MV-4-11 (cell line): ENCODE results near the gene TSPAN18.
A peak's percentile ranks its signal among the peaks of the same experiment; 100 is the strongest.

Source experiments
- DNase-seq: peaks from one replicate; lab custom pipeline; 2025; lab: John Stamatoyannopoulos, UW

The TSPAN18 gene

GRCh38 chr11:44823868-44824267 is 97.1 kb downstream of the TSPAN18 start:
- DNase-seq: no peak

- DNase-seq: no peak
Measured at GRCh38 chr11:44824300-44824704, 97.5 kb downstream of the TSPAN18 start.

- no peak for DNase-seq
Measured at GRCh38 chr11:44825058-44825785, 98.5 kb downstream of the TSPAN18 start.

GRCh38 chr11:44826922-44827643 is 100.3 kb downstream of the TSPAN18 start:
- DNase-seq: no peak

GRCh38 chr11:44828296-44828695 is 101.5 kb downstream of the TSPAN18 start:
- no peak for DNase-seq

GRCh38 chr11:44829838-44830237 is 103.1 kb downstream of the TSPAN18 start:
- peak; percentile 60 for DNase-seq

- peak; percentile 25 for DNase-seq
Measured at GRCh38 chr11:44831605-44832394, 105.0 kb downstream of the TSPAN18 start.

GRCh38 chr11:44832452-44832851 is 105.7 kb downstream of the TSPAN18 start:
- DNase-seq: no peak

GRCh38 chr11:44833221-44833876 is 106.6 kb downstream of the TSPAN18 start:
- DNase-seq: no peak

GRCh38 chr11:44833877-44834452 is 107.2 kb downstream of the TSPAN18 start:
- no peak for DNase-seq

- DNase-seq: no peak
Measured at GRCh38 chr11:44834846-44835245, 108.1 kb downstream of the TSPAN18 start.

- DNase-seq: no peak
Measured at GRCh38 chr11:44835296-44835695, 108.5 kb downstream of the TSPAN18 start.

- no peak for DNase-seq
Measured at GRCh38 chr11:44835938-44836337, 109.2 kb downstream of the TSPAN18 start.

GRCh38 chr11:44837661-44838060 is 110.9 kb downstream of the TSPAN18 start:
- no peak for DNase-seq

- DNase-seq: no peak
Measured at GRCh38 chr11:44839458-44840084, 112.8 kb downstream of the TSPAN18 start.

- no peak for DNase-seq
Measured at GRCh38 chr11:44840085-44840478, 113.3 kb downstream of the TSPAN18 start.

- no peak for DNase-seq
Measured at GRCh38 chr11:44840521-44841251, 113.9 kb downstream of the TSPAN18 start.

- no peak for DNase-seq
Measured at GRCh38 chr11:44842220-44842619, 115.5 kb downstream of the TSPAN18 start.

GRCh38 chr11:44846852-44847251 is 120.1 kb downstream of the TSPAN18 start:
- no peak for DNase-seq

GRCh38 chr11:44847316-44847715 is 120.6 kb downstream of the TSPAN18 start:
- no peak for DNase-seq
